Measurements from ENCODE around the gene PC. TPM values are rescaled to one million over a fixed set of nuclear protein-coding genes. Genes with fewer than 3 reads are reported as not detected.

Gene PC
- total RNA-seq, 4 donors from 2014 or later: 13.5 to 43.0 (median 27.5) TPM

DNA sequence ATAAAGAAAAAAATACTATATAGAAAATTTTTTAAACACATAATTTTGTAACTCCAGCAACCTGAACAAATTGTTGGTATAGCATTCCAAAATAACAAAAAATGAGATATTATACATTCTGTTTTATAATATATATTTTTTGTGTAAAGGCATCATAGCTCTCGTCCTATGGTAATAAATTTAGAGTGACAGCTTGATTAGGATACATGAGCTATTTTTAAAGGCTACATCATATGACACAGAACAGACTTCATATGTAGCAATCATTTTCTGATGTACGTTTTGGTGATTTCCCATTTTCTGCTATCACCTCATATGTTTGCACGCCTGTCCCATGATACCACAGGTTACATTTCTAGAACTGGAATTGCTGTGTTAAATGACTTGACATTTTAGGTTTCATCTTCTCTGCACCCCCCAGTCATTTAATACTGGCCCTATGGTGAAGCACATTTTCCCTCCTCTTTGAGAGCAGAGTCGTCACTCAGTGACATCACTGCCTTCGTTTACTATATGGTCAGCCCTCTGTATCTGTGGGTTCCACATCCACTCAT, 19.5 kb downstream of the PC start:
- TF ChIP-seq, protein P1, sequence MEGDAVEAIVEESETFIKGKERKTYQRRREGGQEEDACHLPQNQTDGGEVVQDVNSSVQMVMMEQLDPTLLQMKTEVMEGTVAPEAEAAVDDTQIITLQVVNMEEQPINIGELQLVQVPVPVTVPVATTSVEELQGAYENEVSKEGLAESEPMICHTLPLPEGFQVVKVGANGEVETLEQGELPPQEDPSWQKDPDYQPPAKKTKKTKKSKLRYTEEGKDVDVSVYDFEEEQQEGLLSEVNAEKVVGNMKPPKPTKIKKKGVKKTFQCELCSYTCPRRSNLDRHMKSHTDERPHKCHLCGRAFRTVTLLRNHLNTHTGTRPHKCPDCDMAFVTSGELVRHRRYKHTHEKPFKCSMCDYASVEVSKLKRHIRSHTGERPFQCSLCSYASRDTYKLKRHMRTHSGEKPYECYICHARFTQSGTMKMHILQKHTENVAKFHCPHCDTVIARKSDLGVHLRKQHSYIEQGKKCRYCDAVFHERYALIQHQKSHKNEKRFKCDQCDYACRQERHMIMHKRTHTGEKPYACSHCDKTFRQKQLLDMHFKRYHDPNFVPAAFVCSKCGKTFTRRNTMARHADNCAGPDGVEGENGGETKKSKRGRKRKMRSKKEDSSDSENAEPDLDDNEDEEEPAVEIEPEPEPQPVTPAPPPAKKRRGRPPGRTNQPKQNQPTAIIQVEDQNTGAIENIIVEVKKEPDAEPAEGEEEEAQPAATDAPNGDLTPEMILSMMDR (IDR thresholded peaks at IDR 0.05): no peak
- TF ChIP-seq POLR2A (IDR thresholded peaks at IDR 0.05): no peak
- H3K27ac ChIP-seq: no peak overlapping the region
- H3K9me3 ChIP-seq: no peaks in the 10 kb centered on the region
- H3K36me3 ChIP-seq: peaks cover 0 to 10% (median 0%) of the 10 kb centered on the region in 3 donors
- DNase-seq: no peak
- intact Hi-C loops (cut with DNase I): no loop called here
- H3K4me1 ChIP-seq: peaks cover 0 to 7% (median 0%) of the 10 kb centered on the region in 3 donors
- no peak overlapping the region for H3K4me3 ChIP-seq
- no peaks in the 10 kb centered on the region for H3K27me3 ChIP-seq
- WGBS, 2 donors: 89 to 91% methylated on average over 5 of the region's 5 CpGs

DNA sequence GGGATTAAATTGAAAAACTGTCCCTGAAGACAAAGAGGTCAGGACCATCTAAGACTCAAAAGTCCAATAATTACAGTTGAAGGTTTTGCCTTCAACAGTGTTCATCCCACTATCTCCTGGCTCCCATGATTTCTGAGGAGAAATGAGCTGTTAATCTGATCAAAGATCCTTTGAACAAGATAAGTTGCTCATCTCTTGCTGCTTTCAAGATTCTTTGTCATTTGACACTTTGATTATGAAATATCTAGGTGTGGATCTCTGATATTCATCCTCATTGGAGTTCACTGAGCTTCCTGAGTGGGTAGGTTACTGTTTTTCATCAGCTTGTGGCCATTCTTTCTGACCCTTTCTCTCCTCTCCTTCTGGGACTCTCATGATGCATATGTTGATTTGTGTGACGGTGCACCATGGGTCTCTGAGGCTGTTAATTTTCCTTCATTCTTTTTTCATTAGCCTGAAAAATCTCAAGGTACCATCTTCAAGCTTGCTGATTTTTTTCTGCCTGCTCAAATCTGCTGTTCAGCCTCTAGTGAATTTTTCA, 20.9 kb downstream of the PC start:
- no peaks in the 10 kb centered on the region for H3K27me3 ChIP-seq
- intact Hi-C loops (cut with DNase I): no loop called here
- no peak overlapping the region for H3K27ac ChIP-seq
- H3K9me3 ChIP-seq: no peaks in the 10 kb centered on the region
- H3K4me3 ChIP-seq: no peak overlapping the region
- H3K4me1 ChIP-seq: peaks cover 0 to 7% (median 0%) of the 10 kb centered on the region in 3 donors
- peaks cover 0 to 5% (median 0%) of the 10 kb centered on the region in 3 donors for H3K36me3 ChIP-seq
- TF ChIP-seq, protein P1 (IDR thresholded peaks at IDR 0.05): no peak
- TF ChIP-seq POLR2A (IDR thresholded peaks at IDR 0.05): no peak
- 86 to 88% methylated on average over 1 of the region's 1 CpG for WGBS, 2 donors
- DNase-seq: no peak

DNA sequence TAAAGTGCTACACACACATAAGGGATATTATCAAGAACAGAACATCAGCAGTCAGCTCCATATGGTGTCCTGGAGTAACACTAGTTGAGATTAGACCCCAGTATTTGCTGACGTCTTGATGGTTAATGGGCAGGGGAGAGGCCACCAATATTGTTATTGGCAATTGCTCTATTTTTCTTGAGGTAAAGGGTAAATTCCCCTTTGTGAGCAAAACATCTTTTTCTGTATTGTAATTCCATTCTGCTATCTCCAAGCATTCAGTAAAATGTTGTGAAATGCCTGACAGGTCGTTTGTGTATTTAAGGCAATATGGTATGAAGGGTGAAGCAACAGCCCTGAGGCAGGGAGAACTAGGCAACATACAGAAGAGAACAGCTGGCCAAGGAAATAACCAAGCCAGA, 21.9 kb downstream of the PC start:
- no peak for DNase-seq
- Histone ChIP-seq H3K36me3 (no peaks in the 10 kb centered on the region), H3K4me1 (peaks cover 0 to 7% (median 0%) of the 10 kb centered on the region in 3 donors), H3K4me3 (no peak overlapping the region), H3K27ac (no peak overlapping the region), H3K9me3 (no peaks in the 10 kb centered on the region), H3K27me3 (no peaks in the 10 kb centered on the region)
- TF ChIP-seq POLR2A (IDR thresholded peaks at IDR 0.05): no peak
- intact Hi-C loops (cut with DNase I): no loop called here
- 28 to 44% methylated on average over 2 of the region's 2 CpGs for WGBS, 2 donors

DNA sequence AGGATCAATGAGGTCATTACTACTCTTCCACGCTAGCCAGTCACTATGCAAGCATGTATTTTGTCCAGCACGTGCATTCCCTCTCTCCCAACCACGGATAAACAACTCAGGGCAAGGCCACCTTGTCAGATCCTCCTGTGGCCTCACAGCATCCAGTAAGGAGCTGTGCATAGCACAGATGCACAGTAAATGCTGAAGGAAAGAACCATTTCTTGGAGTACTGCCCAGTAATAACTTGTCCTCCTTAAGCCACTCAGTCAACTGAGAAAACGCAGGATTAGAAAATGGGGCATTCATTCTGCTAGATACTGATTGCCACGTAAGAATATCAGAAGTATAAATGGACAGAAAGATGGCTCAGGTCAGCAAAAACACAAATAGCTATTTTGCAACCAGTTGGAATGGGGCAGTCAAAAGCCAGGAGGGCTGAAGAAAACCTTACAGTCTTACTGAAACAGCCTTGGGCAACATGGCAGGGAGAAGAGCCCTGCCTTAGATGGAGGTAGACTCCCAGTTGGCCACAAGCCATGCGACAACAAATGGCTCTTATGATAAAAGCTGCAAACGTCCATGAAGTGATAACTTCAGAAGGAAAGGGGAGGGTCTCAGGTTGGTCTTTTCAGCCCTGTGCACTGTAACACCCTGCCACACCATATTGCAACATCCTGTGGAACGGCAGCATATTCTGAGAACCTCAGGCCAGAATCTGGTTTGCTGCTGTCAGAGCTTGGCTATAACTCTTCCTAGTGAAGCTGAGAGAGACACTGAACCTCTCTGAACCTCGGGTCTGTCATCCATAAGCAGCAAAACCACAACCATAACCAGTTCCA, 23.0 kb downstream of the PC start:
- DNase-seq: no peak
- no peak overlapping the region for H3K4me3 ChIP-seq
- no peaks in the 10 kb centered on the region for H3K27me3 ChIP-seq
- 60 to 78% methylated on average over 7 to 9 of the region's 9 CpGs for WGBS, 2 donors
- H3K27ac ChIP-seq: no peak overlapping the region
- TF ChIP-seq, protein P1 (IDR thresholded peaks at IDR 0.05): no peak
- TF ChIP-seq POLR2A (IDR thresholded peaks at IDR 0.05): no peak
- no peaks in the 10 kb centered on the region for H3K9me3 ChIP-seq
- no peaks in the 10 kb centered on the region for H3K36me3 ChIP-seq
- intact Hi-C loops (cut with DNase I): no loop called here
- peaks cover 0 to 7% (median 0%) of the 10 kb centered on the region in 3 donors for H3K4me1 ChIP-seq

DNA sequence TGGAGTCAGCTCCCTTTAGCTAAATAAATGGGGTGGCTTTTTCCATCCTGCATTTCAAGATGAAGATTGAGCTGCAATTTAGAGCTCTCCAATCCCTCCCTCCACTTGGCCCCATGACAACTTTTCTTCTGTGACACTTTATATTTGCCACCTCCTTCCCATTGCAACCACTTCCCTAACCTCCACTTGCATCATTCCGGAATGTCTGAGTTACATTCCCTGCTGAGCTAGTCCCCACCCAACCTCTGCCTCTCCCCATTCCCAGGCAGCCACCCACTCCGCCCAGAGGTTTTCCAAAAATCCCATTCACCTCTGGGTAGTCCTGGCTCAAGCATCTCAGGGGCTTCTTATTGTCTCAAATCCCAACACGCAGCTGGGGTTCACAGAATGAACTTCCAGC, 24.7 kb downstream of the PC start:
- Histone ChIP-seq H3K27me3 (no peaks in the 10 kb centered on the region), H3K36me3 (no peaks in the 10 kb centered on the region), H3K4me1 (peaks cover 0 to 7% (median 0%) of the 10 kb centered on the region in 3 donors), H3K9me3 (no peaks in the 10 kb centered on the region), H3K4me3 (no peak overlapping the region), H3K27ac (no peak overlapping the region)
- intact Hi-C loops (cut with DNase I): no loop called here
- TF ChIP-seq, protein P1 (IDR thresholded peaks at IDR 0.05): no peak
- no peak for TF ChIP-seq POLR2A (IDR thresholded peaks at IDR 0.05)
- DNase-seq: no peak
- 80 to 83% methylated on average over 3 of the region's 3 CpGs for WGBS, 2 donors
